ENCODE results near the gene ULK4.

The ULK4 gene

DNA sequence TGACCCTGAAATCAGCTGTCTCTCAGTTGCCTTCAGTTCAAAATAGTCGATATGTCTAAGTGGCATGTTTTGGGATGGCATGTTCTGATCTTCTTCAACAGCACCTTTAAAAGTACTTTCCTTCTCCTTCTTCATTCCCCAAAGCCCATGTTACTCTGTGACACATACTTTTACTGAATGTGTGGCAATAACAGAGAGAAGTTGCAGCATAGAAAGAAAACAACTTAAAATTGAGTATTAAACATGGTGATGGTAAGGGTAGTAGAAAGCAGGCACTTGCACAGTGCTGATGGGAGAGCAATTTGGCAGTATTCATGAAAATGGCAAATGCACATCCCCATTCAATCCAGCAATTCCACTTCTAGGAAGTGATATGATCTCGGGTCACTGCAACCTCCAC lies 12.3 kb upstream of the ULK4 start:
- H3K27me3 ChIP-seq (ENCODE audit: low read depth, low read length): no peaks in the 10 kb centered on the region
- no peaks in the 10 kb centered on the region for H3K9me3 ChIP-seq (ENCODE audit: insufficient read depth, low read length)
- no peak overlapping the region for H3K9ac ChIP-seq (ENCODE audit: low read length)
- H3K36me3 ChIP-seq (replicated peaks; ENCODE audit: low read depth, low read length): no peaks in the 10 kb centered on the region
- no peaks in the 10 kb centered on the region for H4K20me1 ChIP-seq (ENCODE audit: insufficient read depth, low read length)
- H3K4me3 ChIP-seq (ENCODE audit: low read length): no peak overlapping the region
- no peak overlapping the region for H3K4me2 ChIP-seq (ENCODE audit: low read length)
- H3K27ac ChIP-seq (ENCODE audit: low read length): no peak overlapping the region
- TF ChIP-seq, protein P1, sequence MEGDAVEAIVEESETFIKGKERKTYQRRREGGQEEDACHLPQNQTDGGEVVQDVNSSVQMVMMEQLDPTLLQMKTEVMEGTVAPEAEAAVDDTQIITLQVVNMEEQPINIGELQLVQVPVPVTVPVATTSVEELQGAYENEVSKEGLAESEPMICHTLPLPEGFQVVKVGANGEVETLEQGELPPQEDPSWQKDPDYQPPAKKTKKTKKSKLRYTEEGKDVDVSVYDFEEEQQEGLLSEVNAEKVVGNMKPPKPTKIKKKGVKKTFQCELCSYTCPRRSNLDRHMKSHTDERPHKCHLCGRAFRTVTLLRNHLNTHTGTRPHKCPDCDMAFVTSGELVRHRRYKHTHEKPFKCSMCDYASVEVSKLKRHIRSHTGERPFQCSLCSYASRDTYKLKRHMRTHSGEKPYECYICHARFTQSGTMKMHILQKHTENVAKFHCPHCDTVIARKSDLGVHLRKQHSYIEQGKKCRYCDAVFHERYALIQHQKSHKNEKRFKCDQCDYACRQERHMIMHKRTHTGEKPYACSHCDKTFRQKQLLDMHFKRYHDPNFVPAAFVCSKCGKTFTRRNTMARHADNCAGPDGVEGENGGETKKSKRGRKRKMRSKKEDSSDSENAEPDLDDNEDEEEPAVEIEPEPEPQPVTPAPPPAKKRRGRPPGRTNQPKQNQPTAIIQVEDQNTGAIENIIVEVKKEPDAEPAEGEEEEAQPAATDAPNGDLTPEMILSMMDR (IDR thresholded peaks at IDR 0.05; ENCODE audit: low read depth, low read length): no peak
- no peak for TF ChIP-seq EZH2phosphoT487 (IDR thresholded peaks at IDR 0.05; ENCODE audit: low read depth)
- no peaks in the 10 kb centered on the region for H3K79me2 ChIP-seq (ENCODE audit: low read length)
- H3K4me1 ChIP-seq (ENCODE audit: low read length): peaks cover 9% of the 10 kb centered on the region
- no peak overlapping the region for H2AFZ ChIP-seq (ENCODE audit: low read depth, low read length)

DNA sequence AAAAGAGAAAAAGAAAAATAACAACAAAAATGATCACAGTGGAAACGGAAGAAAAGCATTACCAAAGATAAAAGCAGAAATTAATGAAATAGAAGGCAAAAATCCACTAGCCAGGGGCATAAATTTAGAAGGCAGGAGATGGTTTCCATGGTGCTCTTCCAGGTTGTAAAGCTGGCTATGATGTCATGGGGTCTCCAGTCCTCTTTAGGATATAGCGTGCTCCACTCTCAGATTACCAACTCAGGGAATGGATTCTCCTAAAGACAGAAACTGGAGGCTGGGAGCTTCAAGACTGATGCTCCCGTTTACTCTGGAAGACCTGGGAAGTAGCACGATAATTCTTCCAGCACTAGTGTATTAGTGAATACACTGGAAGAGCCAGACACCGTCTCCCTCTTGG lies 10.9 kb upstream of the ULK4 start:
- Histone ChIP-seq H3K9me3 (ENCODE audit: insufficient read depth, low read length) (no peaks in the 10 kb centered on the region), H2AFZ (ENCODE audit: low read depth, low read length) (no peak overlapping the region), H3K4me3 (ENCODE audit: low read length) (no peak overlapping the region), H4K20me1 (ENCODE audit: insufficient read depth, low read length) (no peaks in the 10 kb centered on the region), H3K4me1 (ENCODE audit: low read length) (peaks cover 6% of the 10 kb centered on the region), H3K9ac (ENCODE audit: low read length) (no peak overlapping the region), H3K79me2 (ENCODE audit: low read length) (no peaks in the 10 kb centered on the region), H3K36me3 (replicated peaks; ENCODE audit: low read depth, low read length) (no peaks in the 10 kb centered on the region), H3K27ac (ENCODE audit: low read length) (no peak overlapping the region), H3K27me3 (ENCODE audit: low read depth, low read length) (no peaks in the 10 kb centered on the region), H3K4me2 (ENCODE audit: low read length) (no peak overlapping the region)
- no peak for TF ChIP-seq EZH2phosphoT487 (IDR thresholded peaks at IDR 0.05; ENCODE audit: low read depth)
- TF ChIP-seq, protein P1 (IDR thresholded peaks at IDR 0.05; ENCODE audit: low read depth, low read length): no peak

DNA sequence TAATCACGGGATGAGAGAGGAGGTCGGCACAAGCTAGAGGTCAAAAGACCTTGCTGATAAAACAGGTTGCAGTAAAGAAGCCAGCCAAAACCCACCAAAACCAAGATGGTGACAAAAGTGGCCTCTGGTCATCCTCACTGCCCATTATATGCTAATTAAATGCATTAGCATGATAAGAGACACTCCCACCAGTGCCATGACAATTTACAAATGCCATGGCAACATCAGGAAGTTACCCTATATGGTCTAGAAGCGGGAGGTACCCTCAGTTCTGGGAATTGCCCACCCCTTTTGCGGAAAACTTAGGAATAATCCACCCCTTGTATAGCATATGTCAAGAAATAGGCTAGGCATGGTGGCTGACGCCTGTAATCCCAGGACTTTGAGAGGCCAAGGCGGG lies 4.3 kb upstream of the ULK4 start:
- peaks cover 5% of the 10 kb centered on the region; the same call in 1 of the 2 replicates for H3K4me1 ChIP-seq (ENCODE audit: low read length)
- no peak overlapping the region for H2AFZ ChIP-seq (ENCODE audit: low read depth, low read length)
- no peak overlapping the region for H3K27ac ChIP-seq (ENCODE audit: low read length)
- no peak overlapping the region for H3K4me2 ChIP-seq (ENCODE audit: low read length)
- H3K9ac ChIP-seq (ENCODE audit: low read length): no peak overlapping the region
- no peaks in the 10 kb centered on the region for H3K9me3 ChIP-seq (ENCODE audit: insufficient read depth, low read length)
- no peak overlapping the region for H3K4me3 ChIP-seq (ENCODE audit: low read length)
- H3K36me3 ChIP-seq (replicated peaks; ENCODE audit: low read depth, low read length): no peaks in the 10 kb centered on the region
- H3K79me2 ChIP-seq (ENCODE audit: low read length): no peaks in the 10 kb centered on the region
- no peaks in the 10 kb centered on the region for H4K20me1 ChIP-seq (ENCODE audit: insufficient read depth, low read length)
- TF ChIP-seq EZH2phosphoT487 (IDR thresholded peaks at IDR 0.05; ENCODE audit: low read depth): no peak
- TF ChIP-seq, protein P1 (IDR thresholded peaks at IDR 0.05; ENCODE audit: low read depth, low read length): no peak
- H3K27me3 ChIP-seq (ENCODE audit: low read depth, low read length): no peaks in the 10 kb centered on the region

DNA sequence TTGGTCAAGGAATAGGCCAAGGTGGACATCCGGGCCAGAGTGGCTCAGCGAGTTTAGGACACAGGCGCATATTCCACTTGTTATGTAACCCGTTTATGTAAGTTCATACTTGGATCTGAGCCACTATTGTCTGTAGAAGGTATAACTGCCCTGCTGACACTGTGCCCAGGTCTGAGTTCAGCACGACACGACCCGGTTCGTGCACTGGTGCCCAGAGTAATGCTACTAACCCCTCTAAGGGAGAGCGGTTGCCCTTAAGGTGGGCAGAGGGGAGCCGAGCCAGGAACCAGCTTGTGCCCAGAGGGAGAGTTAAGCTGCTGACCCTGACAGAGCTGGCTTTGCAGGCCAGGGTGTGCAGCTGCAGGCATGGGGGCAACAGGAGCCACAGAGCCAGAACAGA lies 1.9 kb upstream of the ULK4 start:
- Histone ChIP-seq H3K9me3 (ENCODE audit: insufficient read depth, low read length) (no peaks in the 10 kb centered on the region), H3K4me1 (ENCODE audit: low read length) (peaks cover 12% of the 10 kb centered on the region), H2AFZ (ENCODE audit: low read depth, low read length) (no peak overlapping the region), H3K27me3 (ENCODE audit: low read depth, low read length) (no peaks in the 10 kb centered on the region), H3K27ac (ENCODE audit: low read length) (no peak overlapping the region), H4K20me1 (ENCODE audit: insufficient read depth, low read length) (no peaks in the 10 kb centered on the region), H3K9ac (ENCODE audit: low read length) (no peak overlapping the region), H3K4me2 (ENCODE audit: low read length) (no peak overlapping the region), H3K4me3 (ENCODE audit: low read length) (no peak overlapping the region), H3K79me2 (ENCODE audit: low read length) (peaks cover 4% of the 10 kb centered on the region; the same call in 1 of the 2 replicates), H3K36me3 (replicated peaks; ENCODE audit: low read depth, low read length) (no peaks in the 10 kb centered on the region)
- TF ChIP-seq EZH2phosphoT487 (IDR thresholded peaks at IDR 0.05; ENCODE audit: low read depth): no peak
- TF ChIP-seq, protein P1 (IDR thresholded peaks at IDR 0.05; ENCODE audit: low read depth, low read length): no peak

Measured in OCI-LY3 (cell line).